Sciatic nerve (tissue), 2 donors: Measurements from ENCODE around the gene CDKL4. TPM values are rescaled to one million over a fixed set of nuclear protein-coding genes. Genes with fewer than 3 reads are reported as not detected.
A peak's percentile ranks its signal among the peaks of the same experiment; 100 is the strongest.
"Not testable (repeated sequence)": the region's sequence is repeated elsewhere in the genome, so short reads cannot be mapped to it uniquely, and the experiment has no call there.

ENCODE experiments used
- ATAC-seq: fragments of 200-7000 bp; cut with Tn5 transposase; one replicate; pipeline ENCODE4 v1.9.1; 2020; ENCODE audit warnings: mild to moderate bottlenecking, moderate library complexity
- DNase-seq: peaks from one replicate; pipeline ENCODE4 v3.0.0-alpha.2; 2020; ENCODE audit warnings: low spot score
- intact Hi-C: fragments of 100-400 bp; cut with DNase I; formaldehyde crosslinking; loops from one replicate; pipeline ENCODE4 v1.14.2; 2022
- total RNA-seq: library from RNA; stranded (reverse); fragmentation: NEBNext Ultra II Directional; extraction: Animal tissue kit (Norgen Biotek cat#: 25700); gene quantifications from one replicate; pipeline ENCODE4 v1.2.1, GENCODE V29; 2021
- donor health status: DM: no; HTN: no; CAD: no.
- donor health status: DM: no; HTN: no; CAD: no.

CDKL4 gene
- total RNA-seq: 0.53 TPM

DNA sequence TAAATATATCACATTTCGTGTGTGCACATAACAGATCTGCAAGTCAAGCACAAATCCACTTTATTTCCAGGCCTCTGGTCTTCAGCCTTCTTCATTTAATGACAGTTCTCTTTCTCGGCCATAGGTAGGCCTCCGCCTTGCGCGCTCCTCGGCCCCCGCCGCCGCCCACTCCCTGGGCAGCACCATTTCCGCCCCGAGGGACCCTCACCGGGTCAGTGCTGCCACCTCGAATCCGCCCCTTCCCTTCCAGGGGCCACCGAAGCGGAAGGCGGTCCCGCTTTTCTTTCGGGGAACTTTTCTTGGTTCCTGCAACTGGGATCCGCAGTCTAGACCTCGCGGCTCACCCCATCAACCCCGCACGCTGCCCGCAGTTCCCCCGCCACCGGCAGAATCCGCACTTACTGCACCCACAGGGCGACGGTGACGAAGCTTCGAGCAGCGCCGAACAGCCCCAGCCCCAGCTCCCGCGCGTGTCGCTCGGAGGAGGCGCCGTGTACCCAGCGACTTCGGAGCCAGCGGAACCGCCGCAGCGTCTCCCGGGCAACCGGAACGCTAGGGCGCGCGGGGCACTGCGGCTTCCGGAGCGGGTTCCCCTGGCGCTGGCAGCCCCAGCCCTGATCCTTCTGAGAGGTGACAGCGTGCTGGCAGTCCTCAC, at the start of gene CDKL4:
CDKL4 (minus strand) TSS at position 502 of the 655 bp plus-strand sequence.
- ATAC-seq: peak; percentile 64
- DNase-seq: no peak
- intact Hi-C loops: no loop called here

DNA sequence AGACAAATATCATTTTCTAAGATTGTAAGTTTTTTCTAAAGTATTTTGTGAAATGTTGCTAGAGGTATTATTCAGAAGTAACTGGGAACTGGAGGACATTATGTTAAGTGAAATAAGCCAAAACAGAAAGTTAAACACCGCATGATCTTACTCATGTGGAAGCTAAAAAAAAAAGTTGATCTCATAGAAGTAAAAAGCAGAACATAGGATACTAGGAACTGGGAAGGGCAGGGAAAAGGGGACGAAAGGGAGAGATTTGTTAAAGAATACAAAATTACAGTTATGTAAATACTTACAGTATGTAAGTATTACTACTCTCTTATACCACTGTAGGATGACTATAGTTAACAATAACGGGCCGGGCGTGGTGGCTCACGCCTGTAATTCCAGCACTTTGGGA, 46.7 kb upstream of the CDKL4 start:
- ATAC-seq (no peak), DNase-seq (no peak)
- intact Hi-C loops: no loop called here

DNA sequence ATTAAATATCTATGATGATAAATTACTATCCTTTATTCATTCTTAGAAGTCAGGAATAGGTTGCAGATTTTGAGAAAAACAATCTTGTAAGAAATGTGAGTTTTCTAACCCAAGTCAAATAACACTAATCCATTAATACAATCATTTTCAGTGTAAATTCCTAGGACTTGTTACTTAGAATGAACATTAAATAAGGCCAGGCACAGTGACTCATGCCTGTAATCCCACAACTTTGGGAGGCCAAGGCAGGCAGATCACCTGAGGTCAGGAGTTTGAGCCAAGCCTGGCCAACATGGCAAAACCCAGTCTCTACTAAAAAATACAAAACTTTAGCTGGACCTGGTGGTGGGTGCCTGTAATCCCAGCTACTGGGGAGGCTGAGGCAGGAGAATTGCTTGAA, 45.8 kb upstream of the CDKL4 start:
- ATAC-seq (no peak), DNase-seq (no peak)
- intact Hi-C loops: no loop called here

DNA sequence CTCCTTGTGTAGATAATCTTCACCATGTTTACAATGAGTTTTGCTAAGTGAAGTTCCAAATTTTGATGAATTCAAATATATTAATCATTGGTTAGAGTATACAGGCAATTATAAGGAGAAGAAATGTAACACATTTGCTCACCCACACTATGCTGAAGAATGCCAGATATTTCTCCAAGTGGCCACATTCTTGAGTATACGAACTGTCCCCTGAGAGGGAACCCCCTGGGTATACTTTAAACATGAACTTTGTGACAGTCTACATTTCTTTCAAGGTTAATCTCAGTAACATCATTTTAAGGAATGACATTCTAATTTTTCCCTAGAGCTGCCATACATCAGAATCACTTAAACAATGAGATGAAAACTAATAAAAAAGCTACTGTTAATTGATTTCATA, 39.8 kb upstream of the CDKL4 start:
- intact Hi-C loops: no loop called here
- no peak for DNase-seq
- no peak for ATAC-seq

- ATAC-seq (no peak), DNase-seq (no peak)
- intact Hi-C loops: no loop called here
These were observed 37.6 kb upstream of the CDKL4 start for GRCh38 chr2:39281391-39281790.

DNA sequence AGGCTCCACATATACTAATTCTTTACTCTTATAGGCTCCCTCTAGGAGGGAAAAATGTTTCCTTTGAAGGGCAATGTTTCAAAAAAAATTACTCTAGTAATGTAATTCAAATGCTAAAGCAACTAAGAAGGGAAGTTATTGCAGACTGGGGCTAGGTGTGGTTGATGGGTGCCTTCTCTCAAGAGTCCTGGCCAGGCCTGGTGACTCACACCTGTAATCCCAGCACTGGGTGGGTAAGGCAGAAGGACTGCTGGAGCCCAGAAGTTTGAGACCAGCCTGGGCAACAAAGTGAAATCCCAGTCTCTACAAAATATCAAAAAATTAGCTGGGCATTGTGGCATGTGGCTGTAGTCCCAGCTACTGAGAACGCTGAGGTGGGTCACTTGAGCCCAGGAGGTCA, 31.2 kb upstream of the CDKL4 start:
- no peak for DNase-seq
- intact Hi-C loops: no loop called here
- ATAC-seq: no peak

DNA sequence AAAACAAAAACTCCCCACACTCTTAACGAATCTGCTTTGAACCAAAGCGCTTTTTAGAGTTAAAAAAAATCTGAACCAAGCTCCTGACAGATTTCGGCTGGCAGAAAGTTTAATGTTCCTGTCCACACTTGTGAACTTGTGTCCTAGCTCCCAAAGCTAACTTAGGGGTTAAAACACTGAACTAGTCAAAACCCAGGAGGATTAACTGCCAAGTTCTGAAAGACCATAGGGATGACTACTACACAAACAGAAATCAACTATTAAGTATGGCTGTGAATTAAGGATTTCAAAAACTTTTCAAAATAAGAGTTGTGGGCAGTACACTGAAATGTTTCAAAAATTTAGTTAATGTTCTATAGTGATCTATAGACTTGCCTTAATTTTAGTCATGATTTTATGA, 26.2 kb upstream of the CDKL4 start:
- intact Hi-C loops: no loop called here
- ATAC-seq: no peak
- DNase-seq: no peak

DNA sequence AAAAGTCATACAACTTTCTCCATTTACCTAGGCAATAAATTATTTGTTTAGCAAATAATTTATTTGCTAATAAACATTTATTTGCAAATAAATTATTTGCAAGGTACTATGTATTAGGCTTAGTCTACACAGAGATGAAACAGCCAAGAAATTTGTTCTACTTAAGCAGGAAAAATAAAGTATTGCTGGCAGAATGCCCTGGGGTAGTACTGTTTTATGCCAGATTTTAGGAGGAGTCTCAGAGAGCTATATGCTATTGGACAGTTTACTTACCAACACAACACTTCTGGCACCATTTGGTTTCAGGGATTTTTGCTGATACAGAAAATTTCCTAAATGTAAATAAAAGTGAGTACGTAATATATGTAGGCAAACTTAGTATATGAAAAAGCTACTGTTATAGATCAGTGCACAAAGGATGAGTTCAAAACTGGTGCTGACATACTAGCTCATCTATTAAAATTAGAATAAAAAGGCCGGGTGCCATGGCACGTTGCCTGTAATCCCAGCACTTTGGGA, 23.2 kb upstream of the CDKL4 start:
- no peak for ATAC-seq
- intact Hi-C loops: no loop called here
- no peak for DNase-seq

- ATAC-seq: no peak
- no peak for DNase-seq
- intact Hi-C loops: no loop called here
These were observed 22.5 kb upstream of the CDKL4 start for GRCh38 chr2:39266139-39266805.

DNA sequence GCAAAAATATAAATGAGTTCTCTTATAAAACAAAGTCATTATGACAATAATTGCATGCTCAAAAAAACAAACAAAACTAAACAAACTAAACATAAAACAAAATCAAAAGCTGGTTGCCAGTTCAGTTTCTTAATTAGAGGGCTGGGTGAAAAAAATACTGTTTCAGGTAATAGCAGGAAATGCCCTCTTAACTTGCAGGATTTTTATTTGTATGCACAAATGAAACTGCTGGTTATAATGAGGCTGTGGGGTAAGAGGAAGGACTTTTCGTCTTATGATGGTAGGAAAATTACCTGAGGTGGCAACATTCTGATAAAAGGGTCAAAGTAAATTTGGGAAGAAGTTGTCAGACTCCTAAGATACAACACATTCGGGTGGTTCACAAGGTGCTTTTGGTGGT, 21.5 kb upstream of the CDKL4 start:
- intact Hi-C loops: no loop called here
- ATAC-seq: no peak
- no peak for DNase-seq

- DNase-seq (no peak), ATAC-seq (no peak)
- intact Hi-C loops: no loop called here
These were observed 21.0 kb upstream of the CDKL4 start for GRCh38 chr2:39264733-39265132.

- DNase-seq: no peak
- intact Hi-C loops: no loop called here
- ATAC-seq: no peak
These were observed 16.3 kb upstream of the CDKL4 start for GRCh38 chr2:39260087-39260486.

DNA sequence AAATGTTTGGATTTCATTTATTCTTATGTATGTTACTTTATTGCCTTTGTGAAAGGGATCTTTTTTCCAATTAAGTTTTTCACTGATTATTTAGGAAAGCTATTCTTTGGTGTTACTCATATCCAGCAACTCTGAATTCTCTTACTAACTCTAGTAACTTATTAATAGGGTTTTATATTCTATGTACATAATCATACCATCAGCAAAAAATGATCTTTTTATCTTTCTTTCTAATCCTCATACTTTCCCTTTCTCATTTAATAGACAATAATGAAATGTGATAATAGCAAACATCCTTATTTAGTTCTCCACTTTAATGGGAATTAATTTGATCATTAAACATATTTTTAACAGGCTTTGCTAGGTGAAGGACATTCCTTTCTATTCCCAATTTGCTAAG, 12.3 kb upstream of the CDKL4 start:
- intact Hi-C loops: no loop called here
- ATAC-seq (no peak), DNase-seq (no peak)

DNA sequence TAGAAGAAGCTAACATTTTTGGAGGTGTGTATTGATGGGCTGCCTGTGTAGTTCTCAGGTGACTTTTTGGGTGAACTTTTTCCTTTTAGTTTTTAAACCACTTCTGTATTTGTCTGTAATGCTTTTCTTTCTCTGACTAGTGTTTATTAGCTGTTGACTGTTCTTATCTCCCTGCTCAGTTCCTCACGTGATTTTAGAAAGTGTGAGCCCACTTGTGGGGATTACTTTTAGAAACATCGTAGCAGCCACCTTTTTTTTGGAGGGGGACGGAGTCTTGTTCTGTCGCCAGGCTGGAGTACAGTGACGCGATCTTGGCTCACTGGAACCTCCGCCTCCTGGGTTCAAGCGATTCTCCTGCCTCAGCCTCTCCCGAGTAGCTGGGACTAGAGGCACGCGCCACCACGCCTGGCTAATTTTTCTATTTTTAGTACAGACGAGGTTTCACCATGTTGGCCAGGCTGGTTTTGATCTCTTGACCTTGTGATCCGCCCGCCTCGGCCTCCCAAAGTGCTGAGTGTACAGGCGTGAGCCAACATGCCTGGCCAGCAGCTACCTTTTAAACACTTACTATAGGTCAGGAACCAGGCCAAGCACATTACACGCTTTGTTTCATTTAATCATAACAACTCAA, 9.2 kb upstream of the CDKL4 start:
- intact Hi-C loops: no loop called here
- ATAC-seq (no peak), DNase-seq (no peak)

- intact Hi-C loops: no loop called here
- ATAC-seq (no peak), DNase-seq (no peak)
These were observed 3.8 kb upstream of the CDKL4 start for GRCh38 chr2:39247512-39248043.

GRCh38 chr2:39246382-39246980, 2.7 kb upstream of the CDKL4 start:
- DNase-seq (no peak), ATAC-seq (no peak)
- intact Hi-C loops: no loop called here

GRCh38 chr2:39244963-39245625, 1.3 kb upstream of the CDKL4 start:
- ATAC-seq, DNase-seq, intact Hi-C loops: not testable (repeated sequence)

DNA sequence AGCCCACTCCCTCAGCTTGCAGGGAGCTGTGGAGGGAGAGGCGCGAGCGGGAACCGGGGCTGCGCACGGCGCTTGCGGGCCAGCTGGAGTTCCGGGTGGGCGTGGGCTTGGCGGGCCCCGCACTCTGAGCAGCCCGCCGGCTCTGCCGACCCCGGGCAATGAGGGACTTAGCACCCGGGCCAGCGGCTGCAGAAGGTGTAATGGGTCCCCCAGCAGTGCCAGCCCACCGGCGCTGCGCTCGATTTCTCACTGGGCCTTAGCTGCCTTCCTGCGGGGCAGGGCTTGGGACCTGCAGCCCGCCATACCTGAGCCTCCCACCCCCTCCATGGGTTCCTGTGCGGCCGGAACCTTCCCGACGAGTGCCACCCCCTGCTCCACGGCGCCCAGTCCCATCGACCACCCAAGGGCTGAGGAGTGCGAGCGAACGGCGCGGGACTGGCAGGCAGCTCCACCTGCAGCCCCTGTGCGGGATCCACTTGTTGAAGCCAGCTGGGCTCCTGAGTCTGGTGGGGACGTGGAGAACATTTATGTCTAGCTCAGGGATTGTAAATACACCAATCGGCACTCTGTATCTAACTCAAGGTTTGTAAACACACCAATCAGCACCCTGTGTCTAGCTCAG, 582 bp upstream of the CDKL4 start:
- intact Hi-C loops, DNase-seq, ATAC-seq: not testable (repeated sequence)

- DNase-seq: no peak
- no peak for ATAC-seq
- intact Hi-C loops: no loop called here
These were observed 2.2 kb downstream of the CDKL4 start for GRCh38 chr2:39241588-39241987.
